ENCODE data around the gene OGG1.
"Not testable (repeated sequence)": the region's sequence is repeated elsewhere in the genome, so short reads cannot be mapped to it uniquely, and the experiment has no call there.

The OGG1 gene

GRCh38 chr3:9768141-9768775 lies 18.5 kb downstream of the OGG1 start:
- no peak for DNase-seq

GRCh38 chr3:9769012-9769411 lies 19.3 kb downstream of the OGG1 start:
- no peak for DNase-seq

- DNase-seq, result peak; percentile 36
These were observed 19.9 kb downstream of the OGG1 start, which contains the start of gene CAMK1 for GRCh38 chr3:9769426-9770275. CAMK1 (minus strand) TSS chr3:9769947; CDS start chr3:9767749, 2,198 bp downstream.

GRCh38 chr3:9770276-9770812 lies 20.6 kb downstream of the OGG1 start:
- no peak for DNase-seq

- not testable (repeated sequence) for DNase-seq
These were observed 21.3 kb downstream of the OGG1 start for GRCh38 chr3:9771007-9771406.

GRCh38 chr3:9776896-9777693 lies 27.3 kb downstream of the OGG1 start:
- no peak for DNase-seq

- DNase-seq, result no peak
These were observed 27.9 kb downstream of the OGG1 start for GRCh38 chr3:9777694-9778021.

- no peak for DNase-seq
These were observed 28.7 kb downstream of the OGG1 start for GRCh38 chr3:9778143-9779074.

GRCh38 chr3:9779075-9779593 lies 29.4 kb downstream of the OGG1 start:
- no peak for DNase-seq

- DNase-seq, result peak; percentile 19
These were observed 30.1 kb downstream of the OGG1 start for GRCh38 chr3:9779721-9780457.

GRCh38 chr3:9780458-9780812 lies 30.7 kb downstream of the OGG1 start:
- no peak for DNase-seq

- no peak for DNase-seq
These were observed 31.2 kb downstream of the OGG1 start for GRCh38 chr3:9780910-9781309.

GRCh38 chr3:9781551-9781950 lies 31.8 kb downstream of the OGG1 start:
- DNase-seq, result no peak

GRCh38 chr3:9781978-9782603 lies 32.3 kb downstream of the OGG1 start:
- DNase-seq, result no peak

- no peak for DNase-seq
These were observed 33.0 kb downstream of the OGG1 start for GRCh38 chr3:9782770-9783169.

GRCh38 chr3:9783954-9784353 lies 34.2 kb downstream of the OGG1 start:
- DNase-seq, result no peak

- DNase-seq, result no peak
These were observed 35.2 kb downstream of the OGG1 start for GRCh38 chr3:9784965-9785364.

- DNase-seq, result no peak
These were observed 35.9 kb downstream of the OGG1 start for GRCh38 chr3:9785602-9786001.

GRCh38 chr3:9786209-9786739 lies 36.5 kb downstream of the OGG1 start:
- no peak for DNase-seq
